NCI-H748 (cell line): ENCODE results near the gene SLC7A5.
"Not testable (repeated sequence)": the region's sequence is repeated elsewhere in the genome, so short reads cannot be mapped to it uniquely, and the experiment has no call there.

Experiments used
- DNase-seq: peaks from one replicate; lab custom pipeline; 2025; ENCODE audit not compliant: unreplicated experiment; lab: John Stamatoyannopoulos, UW

SLC7A5 gene

GRCh38 chr16:87800497-87800896 is 68.8 kb downstream of the SLC7A5 start:
- DNase-seq: peak; percentile 45

- no peak for DNase-seq
Measured at GRCh38 chr16:87795336-87795735, 74.0 kb downstream of the SLC7A5 start.

GRCh38 chr16:87794485-87795078 is 74.7 kb downstream of the SLC7A5 start:
- DNase-seq: no peak

- DNase-seq: no peak
Measured at GRCh38 chr16:87792205-87792565, 77.1 kb downstream of the SLC7A5 start.

GRCh38 chr16:87791295-87792204 is 77.8 kb downstream of the SLC7A5 start:
- DNase-seq: no peak

- DNase-seq: peak; percentile 22
Measured at GRCh38 chr16:87790292-87791100, 78.8 kb downstream of the SLC7A5 start.

- DNase-seq: no peak
Measured at GRCh38 chr16:87789437-87790291, 79.6 kb downstream of the SLC7A5 start.

GRCh38 chr16:87788730-87789436 is 80.4 kb downstream of the SLC7A5 start:
- DNase-seq: not testable (repeated sequence)

GRCh38 chr16:87787451-87788091 is 81.7 kb downstream of the SLC7A5 start:
- DNase-seq: not testable (repeated sequence)

GRCh38 chr16:87784812-87785211 is 84.5 kb downstream of the SLC7A5 start:
- DNase-seq: no peak

- DNase-seq: no peak
Measured at GRCh38 chr16:87782033-87782432, 87.3 kb downstream of the SLC7A5 start.

GRCh38 chr16:87780385-87780989 is 88.8 kb downstream of the SLC7A5 start:
- peak; percentile 69 for DNase-seq
